KG1 (cell line): ENCODE results near the gene HMGN4.

Source experiments
- DNase-seq: peaks from one replicate; lab custom pipeline; 2025; lab: John Stamatoyannopoulos, UW

Gene HMGN4

DNA sequence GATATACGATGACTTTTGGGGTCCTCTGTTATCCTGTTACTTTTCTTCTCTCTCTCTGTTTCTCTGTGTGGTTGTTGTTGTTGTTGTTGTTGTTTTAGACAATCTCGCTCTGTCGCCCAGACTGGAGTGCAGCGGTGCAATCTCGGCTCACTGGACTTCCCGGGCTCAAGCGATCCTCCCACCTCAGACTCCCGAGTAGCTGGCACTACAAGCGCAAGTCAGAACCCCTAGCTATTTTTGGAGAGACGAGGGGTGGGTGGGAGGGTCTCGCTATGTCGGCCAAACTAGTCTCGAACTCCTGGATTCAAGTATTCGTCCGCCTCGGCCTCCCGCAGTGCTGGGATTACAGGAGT is 39.5 kb downstream of the HMGN4 start:
- no peak for DNase-seq

DNA sequence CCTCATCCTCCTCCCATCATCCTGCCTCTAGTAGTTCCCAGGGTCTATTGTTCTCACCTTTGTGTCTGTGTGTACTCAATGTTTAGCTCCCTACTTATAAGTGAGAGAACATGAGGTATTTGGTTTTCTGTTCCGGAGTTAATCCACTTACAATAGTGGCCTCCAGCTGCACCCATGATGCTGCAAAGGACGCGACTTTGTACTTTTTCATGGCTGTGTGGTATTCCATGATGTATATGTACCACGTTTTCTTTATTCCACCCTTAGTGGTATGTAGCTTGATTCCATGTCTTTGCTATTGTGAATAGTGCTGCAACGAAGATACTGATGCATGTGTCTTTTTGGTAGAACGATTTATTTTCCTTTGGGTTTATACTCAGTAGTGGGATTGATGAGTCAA is 40.1 kb downstream of the HMGN4 start:
- DNase-seq = no peak

DNA sequence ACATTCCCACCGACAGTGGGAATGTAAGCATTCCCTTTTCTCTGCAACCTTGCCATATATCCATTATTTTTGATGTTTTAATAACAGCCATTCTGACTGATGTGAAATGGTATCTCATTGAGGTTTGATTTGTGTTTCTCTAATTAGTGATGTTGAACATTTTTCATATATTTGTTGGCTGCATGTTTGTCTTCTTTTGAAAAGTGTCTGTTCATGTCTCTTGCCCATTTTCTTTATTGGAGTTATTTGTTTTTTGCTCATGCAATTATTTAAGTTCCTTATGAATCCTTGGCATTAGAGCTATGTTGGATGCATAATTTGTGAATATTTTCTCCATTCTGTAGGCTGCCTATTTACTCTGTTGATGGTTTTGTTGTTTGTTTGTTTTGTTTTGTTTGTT is 40.6 kb downstream of the HMGN4 start:
- no peak for DNase-seq

DNA sequence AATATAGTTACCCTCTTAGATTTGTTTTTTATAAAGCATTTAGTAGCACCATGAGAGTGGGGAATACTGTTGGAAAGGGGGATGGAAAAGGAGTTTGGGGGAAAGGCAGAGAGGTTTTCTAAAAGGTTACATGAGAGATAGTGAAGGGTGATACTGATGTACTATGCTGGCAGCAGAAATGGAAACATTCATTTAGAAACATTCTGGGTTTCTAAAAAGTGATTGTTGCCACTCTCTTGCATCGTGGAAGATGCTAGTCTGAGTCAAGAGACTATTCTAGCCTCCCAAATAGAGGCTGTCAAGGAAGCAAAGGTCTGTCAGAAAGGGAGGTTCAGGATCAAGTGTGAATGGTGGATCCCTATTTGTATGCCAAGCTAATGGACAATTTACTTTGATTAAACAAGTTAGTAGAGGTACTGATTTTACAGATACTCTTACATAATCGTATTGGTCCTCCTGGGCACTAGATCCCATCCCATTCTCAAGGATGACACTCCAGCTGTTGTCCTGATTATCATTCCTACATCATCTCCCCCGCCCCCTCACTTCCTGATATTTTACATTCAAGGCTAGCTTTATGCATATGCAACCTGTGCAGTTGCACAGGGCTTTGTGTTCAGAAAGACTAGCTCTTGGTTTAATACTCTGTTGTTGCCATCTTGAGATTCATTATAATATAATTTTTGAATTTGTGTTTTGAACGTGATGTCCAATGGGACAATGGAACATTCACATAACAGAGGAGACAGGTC is 43.2 kb downstream of the HMGN4 start:
- DNase-seq = no peak

DNA sequence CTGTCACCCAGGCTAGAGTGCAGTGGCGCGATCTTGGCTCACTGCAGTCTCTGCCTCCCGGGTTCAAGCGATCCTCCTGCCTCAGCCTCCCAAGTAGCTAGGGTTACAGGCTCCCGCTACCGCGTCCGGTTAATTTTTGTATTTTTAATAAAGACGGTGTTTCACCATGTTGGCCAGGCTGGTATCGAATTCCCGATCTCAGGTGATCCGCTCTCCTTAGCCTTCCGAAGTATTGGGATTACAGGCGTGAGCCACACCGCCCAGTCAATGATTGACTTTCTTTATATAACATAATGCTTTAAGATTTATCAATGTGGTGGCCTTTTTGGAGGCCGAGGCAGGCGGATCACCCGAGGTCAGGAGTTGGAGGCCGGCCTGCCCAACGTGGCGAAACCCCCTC is 50.8 kb downstream of the HMGN4 start:
- DNase-seq = no peak

DNA sequence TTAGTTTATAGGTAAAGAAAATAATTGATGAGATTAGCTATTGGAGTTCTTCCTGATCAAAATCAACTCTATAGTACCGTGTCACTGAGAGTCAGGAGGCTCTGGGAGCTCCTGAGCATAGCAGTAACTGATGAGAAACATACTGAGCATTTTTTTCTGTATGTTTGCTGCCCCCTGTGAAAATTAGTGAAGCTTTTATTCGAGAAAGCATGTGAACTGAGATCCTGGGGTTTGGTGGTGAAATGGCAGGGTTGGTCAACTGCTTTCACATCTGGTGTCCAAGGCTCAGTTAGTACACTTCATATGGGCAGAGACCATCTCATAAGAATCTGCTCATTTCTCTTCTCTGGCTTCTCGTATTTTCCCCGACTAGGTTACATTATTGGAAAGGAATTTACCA is 54.5 kb downstream of the HMGN4 start:
- no peak for DNase-seq

DNA sequence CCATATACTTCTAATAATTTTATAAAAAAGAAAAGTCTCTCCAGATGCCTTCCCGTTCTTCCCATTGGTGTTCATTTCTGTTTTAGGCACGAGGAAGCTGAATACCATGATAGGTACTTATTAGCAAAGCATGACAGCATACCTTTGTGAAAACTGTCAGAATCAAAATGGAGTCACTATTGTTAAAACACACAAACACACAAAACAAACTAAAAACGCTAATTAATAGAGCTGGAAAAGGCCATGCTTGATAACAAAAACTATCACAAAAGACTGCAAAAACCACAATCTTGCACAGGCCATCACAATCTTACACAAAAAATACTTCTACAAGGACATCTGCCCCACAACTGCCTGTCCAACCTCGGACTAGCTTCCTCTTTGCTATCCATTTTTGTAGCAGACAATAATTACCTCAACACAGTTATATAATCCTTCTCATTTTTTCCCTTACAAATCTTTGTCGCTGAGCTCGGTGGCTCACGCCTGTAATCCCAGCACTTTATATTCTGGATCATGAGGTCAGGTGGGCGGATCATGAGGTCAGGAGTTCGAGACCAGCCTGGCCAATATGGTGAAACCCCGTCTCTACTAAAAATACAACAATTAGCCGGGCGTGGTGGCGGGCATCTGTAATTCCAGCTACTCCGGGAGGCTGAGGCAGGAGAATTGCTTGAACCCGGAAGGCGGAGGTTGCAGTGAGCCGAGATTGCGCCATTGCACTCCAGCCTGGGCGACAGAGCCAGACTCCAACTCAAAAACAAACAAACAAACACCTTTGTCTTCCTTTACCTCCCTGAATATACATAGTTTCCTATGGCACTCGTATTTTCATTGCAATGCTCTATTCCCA is 55.3 kb downstream of the HMGN4 start:
- DNase-seq = no peak

DNA sequence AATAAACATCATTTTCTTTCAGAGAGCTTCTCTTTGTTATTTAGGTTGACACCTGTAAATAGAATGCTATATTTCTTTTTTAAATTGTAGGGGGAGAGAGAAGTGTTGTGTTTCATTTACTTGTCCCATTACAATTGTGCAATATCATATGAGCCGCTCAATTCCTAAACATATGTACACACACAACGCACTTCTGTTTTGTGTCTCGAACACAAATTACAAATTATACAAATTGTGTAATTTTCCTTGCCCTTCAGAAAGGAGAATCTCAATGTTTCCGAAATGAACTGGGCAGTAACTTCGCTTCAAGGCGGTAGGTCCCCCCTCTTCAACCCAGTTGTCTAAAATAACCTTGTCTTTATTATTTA is 55.9 kb downstream of the HMGN4 start:
- DNase-seq = no peak

DNA sequence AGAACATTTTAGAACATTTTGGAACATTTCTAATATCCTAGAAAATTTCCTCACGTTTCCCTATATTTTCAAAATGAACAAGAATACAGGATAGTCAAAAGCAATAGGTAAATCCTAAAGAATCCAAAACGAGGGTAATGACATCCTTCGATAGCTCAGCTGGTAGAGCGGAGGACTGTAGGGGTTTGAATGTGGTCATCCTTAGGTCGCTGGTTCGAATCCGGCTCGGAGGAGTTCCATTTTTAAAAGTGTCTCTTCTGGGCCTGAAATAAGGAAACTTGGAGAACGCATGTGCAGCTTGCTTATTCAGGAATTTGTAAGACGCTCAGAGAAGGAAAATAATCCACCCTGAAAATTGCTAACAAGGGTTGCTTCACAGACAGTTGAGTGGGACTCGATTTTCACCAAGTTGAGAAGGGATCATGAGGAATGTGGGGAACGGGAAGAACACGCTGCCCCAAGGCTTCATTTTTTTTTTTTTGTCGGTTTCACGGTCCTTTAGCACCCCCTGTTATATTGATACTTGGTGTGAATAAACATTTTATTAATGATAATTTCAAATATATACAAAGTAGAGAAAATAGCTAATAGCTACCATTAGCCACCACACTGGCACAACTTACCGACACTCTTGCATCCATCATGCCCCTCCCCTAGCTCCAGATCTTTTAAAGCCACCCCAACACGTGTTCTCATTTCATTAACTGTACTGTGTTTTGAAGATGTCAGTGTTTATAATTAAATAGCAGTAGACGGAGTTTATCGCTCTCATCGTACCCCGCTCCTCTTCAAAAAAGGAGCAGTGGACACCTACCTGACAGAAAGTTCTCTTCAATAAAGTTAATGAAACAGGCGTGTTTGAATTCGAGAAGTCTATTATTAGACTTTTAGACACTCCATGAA is 56.8 kb downstream of the HMGN4 start:
- no peak for DNase-seq

DNA sequence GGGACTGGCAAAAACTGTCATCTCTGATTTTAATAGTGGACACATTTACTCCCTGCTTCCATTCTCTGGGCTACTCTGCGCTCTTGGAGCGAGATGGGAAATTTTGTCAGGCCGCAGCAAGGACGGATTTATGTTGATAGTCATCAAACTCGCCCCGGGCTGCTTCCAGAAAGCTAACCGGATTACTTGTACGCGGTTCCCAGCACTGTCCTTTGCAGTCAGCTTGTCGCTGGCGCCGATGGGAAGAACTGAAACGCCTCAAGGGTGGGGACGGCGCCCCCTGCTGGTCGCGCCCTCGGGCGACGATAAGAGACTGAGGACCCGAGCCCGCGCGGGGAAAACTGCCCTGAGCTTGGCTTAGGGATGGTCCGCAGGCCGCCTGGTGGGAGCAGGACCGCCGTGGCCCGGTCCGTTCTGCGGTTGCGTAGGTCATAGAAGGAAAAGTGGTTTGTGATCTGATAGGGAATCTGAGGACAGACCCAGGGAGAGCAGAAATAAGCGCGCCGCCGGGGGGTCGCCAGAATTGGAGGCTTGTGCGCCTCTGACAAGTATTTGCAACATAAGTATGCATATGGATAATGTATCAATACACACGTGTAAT is 57.6 kb downstream of the HMGN4 start:
- peak; percentile 85 for DNase-seq
